GM12891 (cell line): ENCODE results near the gene RNF166.

Experiments
- POLR2A ChIP-seq: IDR thresholded peaks from 2 replicates; pipeline ENCODE4 v1.6.1; 2011; ENCODE audit warnings: low read depth, low read length, control low read depth
- POLR2AphosphoS5 ChIP-seq: IDR thresholded peaks from 2 replicates; pipeline ENCODE4 v1.6.1; 2011; ENCODE audit warnings: low read depth, low read length, control low read depth

- no peak for TF ChIP-seq POLR2AphosphoS5
- no peak for TF ChIP-seq POLR2A
Observed at GRCh38 chr16:88672776-88673175, 33.4 kb downstream of the RNF166 start.
